ENCODE measurements around the gene PRKCZ. TPM values are rescaled to one million over a fixed set of nuclear protein-coding genes. Genes with fewer than 3 reads are reported as not detected.
A peak's percentile ranks its signal among the peaks of the same experiment; 100 is the strongest.

The PRKCZ gene
- total RNA-seq, 1 donor from 2014 or later = 28.1 TPM

GRCh38 chr1:2055911-2056575 lies 5.8 kb downstream of the PRKCZ start:
- no peak overlapping the region for H3K4me3 ChIP-seq (ENCODE audit: low read depth, low read length)
- TF ChIP-seq CTCF (conservative IDR thresholded peaks at IDR 0.05; ENCODE audit: low read depth, low read length) = peak; percentile 22
- DNase-seq (ENCODE audit: low read depth) = no peak

- TF ChIP-seq CTCF (conservative IDR thresholded peaks at IDR 0.05; ENCODE audit: low read depth, low read length) = no peak
- no peak for DNase-seq (ENCODE audit: low read depth)
- no peak overlapping the region for H3K4me3 ChIP-seq (ENCODE audit: low read depth, low read length)
Observed at GRCh38 chr1:2056955-2057590, 6.9 kb downstream of the PRKCZ start.

- DNase-seq (ENCODE audit: low read depth) = no peak
- no peak for TF ChIP-seq CTCF (conservative IDR thresholded peaks at IDR 0.05; ENCODE audit: low read depth, low read length)
- no peak overlapping the region for H3K4me3 ChIP-seq (ENCODE audit: low read depth, low read length)
Observed at GRCh38 chr1:2059290-2059953, 9.2 kb downstream of the PRKCZ start.

- H3K4me3 ChIP-seq (ENCODE audit: low read depth, low read length) = no peak overlapping the region
- DNase-seq (ENCODE audit: low read depth) = no peak
- TF ChIP-seq CTCF (conservative IDR thresholded peaks at IDR 0.05; ENCODE audit: low read depth, low read length) = no peak
Observed at GRCh38 chr1:2060072-2060471, 9.9 kb downstream of the PRKCZ start.

- TF ChIP-seq CTCF (conservative IDR thresholded peaks at IDR 0.05; ENCODE audit: low read depth, low read length) = no peak
- no peak for DNase-seq (ENCODE audit: low read depth)
- H3K4me3 ChIP-seq (ENCODE audit: low read depth, low read length) = no peak overlapping the region
Observed at GRCh38 chr1:2060535-2060934, 10.3 kb downstream of the PRKCZ start.

- DNase-seq (ENCODE audit: low read depth) = no peak
- no peak for TF ChIP-seq CTCF (conservative IDR thresholded peaks at IDR 0.05; ENCODE audit: low read depth, low read length)
- no peak overlapping the region for H3K4me3 ChIP-seq (ENCODE audit: low read depth, low read length)
Observed at GRCh38 chr1:2061065-2061778, 11.0 kb downstream of the PRKCZ start.

Data from epithelial cell of proximal tubule (primary cell).